Breast epithelium (tissue), 3 donors: ENCODE measurements around the gene OR4D10.

Experiments used
- POLR2AphosphoS5 ChIP-seq, 3 donors: sonication (generic); formaldehyde crosslinking; IDR thresholded peaks; one replicate each; pipeline ENCODE4 v1.6.1; 2017; ENCODE audit warnings: antibody characterized with exemption in 3 of 3
- TF ChIP-seq, protein P1 (sequence below), 3 donors: fragments of 450-650 bp; IDR thresholded peaks; one replicate each; pipeline ENCODE4 v1.5.1; 2016 to 2017; ENCODE audit warnings: antibody characterized with exemption in 3 of 3, mild to moderate bottlenecking in 3 of 3, moderate library complexity in 3 of 3

GRCh38 chr11:59456661-59457060, 16.5 kb upstream of the OR4D10 start, which contains the start of gene OR4D6:
- TF ChIP-seq POLR2AphosphoS5 (IDR thresholded peaks at IDR 0.05) = no peak
- TF ChIP-seq, protein P1, sequence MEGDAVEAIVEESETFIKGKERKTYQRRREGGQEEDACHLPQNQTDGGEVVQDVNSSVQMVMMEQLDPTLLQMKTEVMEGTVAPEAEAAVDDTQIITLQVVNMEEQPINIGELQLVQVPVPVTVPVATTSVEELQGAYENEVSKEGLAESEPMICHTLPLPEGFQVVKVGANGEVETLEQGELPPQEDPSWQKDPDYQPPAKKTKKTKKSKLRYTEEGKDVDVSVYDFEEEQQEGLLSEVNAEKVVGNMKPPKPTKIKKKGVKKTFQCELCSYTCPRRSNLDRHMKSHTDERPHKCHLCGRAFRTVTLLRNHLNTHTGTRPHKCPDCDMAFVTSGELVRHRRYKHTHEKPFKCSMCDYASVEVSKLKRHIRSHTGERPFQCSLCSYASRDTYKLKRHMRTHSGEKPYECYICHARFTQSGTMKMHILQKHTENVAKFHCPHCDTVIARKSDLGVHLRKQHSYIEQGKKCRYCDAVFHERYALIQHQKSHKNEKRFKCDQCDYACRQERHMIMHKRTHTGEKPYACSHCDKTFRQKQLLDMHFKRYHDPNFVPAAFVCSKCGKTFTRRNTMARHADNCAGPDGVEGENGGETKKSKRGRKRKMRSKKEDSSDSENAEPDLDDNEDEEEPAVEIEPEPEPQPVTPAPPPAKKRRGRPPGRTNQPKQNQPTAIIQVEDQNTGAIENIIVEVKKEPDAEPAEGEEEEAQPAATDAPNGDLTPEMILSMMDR (IDR thresholded peaks at IDR 0.05) = no peak
